K562 (cell line): ENCODE data around the gene PLCB1.

Experiments
- GATAD2B ChIP-seq: fragments of 450-650 bp; IDR thresholded peaks from 2 replicates; pipeline ENCODE4 v1.6.1; 2017; ENCODE audit warnings: mild to moderate bottlenecking, borderline replicate concordance
- HDGF ChIP-seq: fragments of 450-650 bp; IDR thresholded peaks from 2 replicates; pipeline ENCODE4 v1.6.1; 2016
- NFIX ChIP-seq: fragments of 250-450 bp; sonication (Bioruptor Pico); IDR thresholded peaks from 2 replicates; pipeline ENCODE4 v1.4.0; 2020; ENCODE audit warnings: low read depth, mild to moderate bottlenecking, moderate library complexity
- POLR2A ChIP-seq: fragments of 450-650 bp; conservative IDR thresholded peaks from 2 replicates; pipeline ENCODE4 v1.6.1; 2016
- TAF1 ChIP-seq: IDR thresholded peaks from 2 replicates; pipeline ENCODE4 v1.6.1; 2011; ENCODE audit warnings: mild to moderate bottlenecking, low read length, moderate library complexity; ENCODE audit not compliant: insufficient read depth, control insufficient read depth, severe bottlenecking; ENCODE audit errors: extremely low read depth
- TF ChIP-seq, protein P1 (sequence below): fragments of 250-450 bp; sonication (Bioruptor Pico); IDR thresholded peaks from 2 replicates; pipeline ENCODE4 v1.5.0; 2022; ENCODE audit warnings: mild to moderate bottlenecking
- TF ChIP-seq, protein P2 (sequence below), 3 experiments: IDR thresholded peaks in 2 of 3; conservative IDR thresholded peaks in 1 of 3; 2 replicates each; pipeline ENCODE4 v1.5.1; 2011 to 2012; ENCODE audit warnings: low read length in 3 of 3, mild to moderate bottlenecking in 3 of 3, control low read depth in 2 of 3, improper control_type of control experiment in 1 of 3, inconsistent platforms in 1 of 3, low read depth in 1 of 3, mixed read lengths in 1 of 3, moderate library complexity in 1 of 3; ENCODE audit not compliant: insufficient read depth in 2 of 3

DNA sequence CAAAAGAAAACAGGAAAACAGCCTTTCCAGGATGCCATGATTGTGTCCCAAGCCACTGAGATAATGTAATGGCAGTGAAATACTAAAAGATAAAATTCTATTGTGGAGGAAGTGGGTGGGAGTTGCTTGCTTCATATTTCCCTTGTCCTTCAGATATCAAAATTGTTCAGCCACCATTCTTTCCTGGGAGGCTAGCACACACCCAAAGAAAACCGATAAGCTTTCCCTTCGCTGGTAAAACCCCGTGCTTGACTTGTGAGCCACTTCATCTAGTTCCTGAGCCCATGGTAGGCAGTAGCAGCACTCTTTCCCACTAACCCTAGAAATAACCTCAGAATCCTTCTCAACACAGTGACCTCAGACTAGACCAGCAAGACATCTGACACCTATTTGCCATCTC lies 579.4 kb downstream of the PLCB1 start:
- TF ChIP-seq TAF1 (no peak), HDGF (no peak), GATAD2B (no peak), POLR2A (no peak), NFIX (CRISPR knock-in tag) (no peak)
- TF ChIP-seq, protein P1, sequence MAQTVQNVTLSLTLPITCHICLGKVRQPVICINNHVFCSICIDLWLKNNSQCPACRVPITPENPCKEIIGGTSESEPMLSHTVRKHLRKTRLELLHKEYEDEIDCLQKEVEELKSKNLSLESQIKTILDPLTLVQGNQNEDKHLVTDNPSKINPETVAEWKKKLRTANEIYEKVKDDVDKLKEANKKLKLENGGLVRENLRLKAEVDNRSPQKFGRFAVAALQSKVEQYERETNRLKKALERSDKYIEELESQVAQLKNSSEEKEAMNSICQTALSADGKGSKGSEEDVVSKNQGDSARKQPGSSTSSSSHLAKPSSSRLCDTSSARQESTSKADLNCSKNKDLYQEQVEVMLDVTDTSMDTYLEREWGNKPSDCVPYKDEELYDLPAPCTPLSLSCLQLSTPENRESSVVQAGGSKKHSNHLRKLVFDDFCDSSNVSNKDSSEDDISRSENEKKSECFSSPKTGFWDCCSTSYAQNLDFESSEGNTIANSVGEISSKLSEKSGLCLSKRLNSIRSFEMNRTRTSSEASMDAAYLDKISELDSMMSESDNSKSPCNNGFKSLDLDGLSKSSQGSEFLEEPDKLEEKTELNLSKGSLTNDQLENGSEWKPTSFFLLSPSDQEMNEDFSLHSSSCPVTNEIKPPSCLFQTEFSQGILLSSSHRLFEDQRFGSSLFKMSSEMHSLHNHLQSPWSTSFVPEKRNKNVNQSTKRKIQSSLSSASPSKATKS (CRISPR knock-in tag) = no peak
- TF ChIP-seq, protein P2, sequence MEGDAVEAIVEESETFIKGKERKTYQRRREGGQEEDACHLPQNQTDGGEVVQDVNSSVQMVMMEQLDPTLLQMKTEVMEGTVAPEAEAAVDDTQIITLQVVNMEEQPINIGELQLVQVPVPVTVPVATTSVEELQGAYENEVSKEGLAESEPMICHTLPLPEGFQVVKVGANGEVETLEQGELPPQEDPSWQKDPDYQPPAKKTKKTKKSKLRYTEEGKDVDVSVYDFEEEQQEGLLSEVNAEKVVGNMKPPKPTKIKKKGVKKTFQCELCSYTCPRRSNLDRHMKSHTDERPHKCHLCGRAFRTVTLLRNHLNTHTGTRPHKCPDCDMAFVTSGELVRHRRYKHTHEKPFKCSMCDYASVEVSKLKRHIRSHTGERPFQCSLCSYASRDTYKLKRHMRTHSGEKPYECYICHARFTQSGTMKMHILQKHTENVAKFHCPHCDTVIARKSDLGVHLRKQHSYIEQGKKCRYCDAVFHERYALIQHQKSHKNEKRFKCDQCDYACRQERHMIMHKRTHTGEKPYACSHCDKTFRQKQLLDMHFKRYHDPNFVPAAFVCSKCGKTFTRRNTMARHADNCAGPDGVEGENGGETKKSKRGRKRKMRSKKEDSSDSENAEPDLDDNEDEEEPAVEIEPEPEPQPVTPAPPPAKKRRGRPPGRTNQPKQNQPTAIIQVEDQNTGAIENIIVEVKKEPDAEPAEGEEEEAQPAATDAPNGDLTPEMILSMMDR (IDR thresholded peaks at IDR 0.05 in 2 of 3, conservative IDR thresholded peaks at IDR 0.05 in 1 of 3; ENCODE audit: insufficient read depth in 2 of 3, low read depth in 1 of 3, low read length in 3 of 3) = no peak
